ENCODE measurements around the gene DNAJC2.
A peak's percentile ranks its signal among the peaks of the same experiment; 100 is the strongest.

Gene DNAJC2, protein sequence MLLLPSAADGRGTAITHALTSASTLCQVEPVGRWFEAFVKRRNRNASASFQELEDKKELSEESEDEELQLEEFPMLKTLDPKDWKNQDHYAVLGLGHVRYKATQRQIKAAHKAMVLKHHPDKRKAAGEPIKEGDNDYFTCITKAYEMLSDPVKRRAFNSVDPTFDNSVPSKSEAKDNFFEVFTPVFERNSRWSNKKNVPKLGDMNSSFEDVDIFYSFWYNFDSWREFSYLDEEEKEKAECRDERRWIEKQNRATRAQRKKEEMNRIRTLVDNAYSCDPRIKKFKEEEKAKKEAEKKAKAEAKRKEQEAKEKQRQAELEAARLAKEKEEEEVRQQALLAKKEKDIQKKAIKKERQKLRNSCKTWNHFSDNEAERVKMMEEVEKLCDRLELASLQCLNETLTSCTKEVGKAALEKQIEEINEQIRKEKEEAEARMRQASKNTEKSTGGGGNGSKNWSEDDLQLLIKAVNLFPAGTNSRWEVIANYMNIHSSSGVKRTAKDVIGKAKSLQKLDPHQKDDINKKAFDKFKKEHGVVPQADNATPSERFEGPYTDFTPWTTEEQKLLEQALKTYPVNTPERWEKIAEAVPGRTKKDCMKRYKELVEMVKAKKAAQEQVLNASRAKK

DNA sequence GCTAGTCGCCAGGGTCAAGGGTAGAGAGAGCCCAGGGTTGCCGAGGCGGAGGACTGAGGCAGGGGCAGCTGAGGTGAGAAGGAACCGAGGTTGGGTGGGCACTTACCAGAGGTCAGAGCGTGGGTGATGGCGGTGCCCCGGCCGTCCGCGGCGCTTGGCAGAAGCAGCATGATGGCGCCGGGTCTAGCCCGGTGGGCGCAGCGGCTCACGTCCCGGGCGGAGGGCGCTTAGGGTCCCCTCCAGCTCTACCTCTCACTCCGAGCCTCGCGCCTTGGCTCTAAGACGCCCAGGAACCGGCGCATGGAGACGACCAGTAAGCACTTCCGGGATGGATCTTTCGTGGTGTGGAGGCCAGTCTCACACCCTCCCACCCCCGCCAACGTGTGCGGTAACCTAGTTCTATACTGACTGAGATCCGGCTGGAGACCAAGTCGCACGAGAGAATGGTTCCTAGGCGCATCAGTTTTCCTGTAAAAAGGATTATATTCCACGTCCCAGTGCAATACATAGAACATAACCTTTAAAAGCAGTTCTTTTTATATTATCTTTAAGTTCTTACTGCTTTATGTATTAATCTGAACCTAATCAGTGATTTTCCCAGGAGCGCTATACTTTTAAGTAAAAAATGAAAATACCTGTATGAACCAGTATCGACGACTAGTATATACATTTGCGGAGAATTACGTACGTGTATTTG lies at the start of gene DNAJC2:
Gene DNAJC2, minus strand, starts transcription at position 315 of the 697 bp plus-strand sequence. Its CDS starts 145 bp downstream, at position 170.
- DNase-seq: peak; percentile 91

DNA sequence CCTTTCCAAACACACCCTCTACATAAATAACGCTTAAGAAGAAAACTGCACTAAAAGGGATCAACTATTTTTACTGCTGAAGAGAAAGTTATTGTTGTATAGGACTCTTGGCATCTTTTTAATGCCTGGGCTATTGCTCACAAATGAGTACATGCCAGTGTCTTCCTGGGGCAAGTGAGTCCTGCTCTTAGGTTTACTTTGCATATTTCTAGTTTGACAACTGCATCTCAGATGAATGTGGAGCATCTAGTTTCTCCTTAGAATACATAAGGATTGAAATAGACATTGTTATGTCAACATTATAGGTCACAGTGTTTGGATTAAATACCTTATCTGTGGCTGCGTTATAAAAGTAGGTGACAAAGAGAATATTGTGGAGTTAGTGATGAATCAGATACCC lies 47.4 kb upstream of the DNAJC2 start:
- no peak for DNase-seq

DNA sequence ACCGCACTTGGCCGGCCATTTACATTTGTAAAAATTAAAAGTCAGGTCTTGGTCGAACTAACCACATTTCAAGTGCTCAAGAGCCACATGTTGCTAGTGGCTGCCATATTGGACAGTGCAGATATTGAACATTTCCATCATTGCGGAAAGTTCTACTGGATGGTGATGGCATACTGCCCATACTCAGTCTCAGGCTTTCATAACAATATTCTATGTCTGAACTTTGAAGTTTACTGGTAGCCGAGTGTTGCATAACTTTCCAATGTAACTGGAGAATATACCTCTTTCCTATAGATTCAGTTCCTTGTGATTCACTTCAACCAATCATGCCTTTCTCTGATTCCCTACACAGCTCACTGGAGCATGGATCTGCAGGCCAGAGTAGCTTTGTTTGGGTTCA lies 46.6 kb upstream of the DNAJC2 start:
- DNase-seq: no peak

DNA sequence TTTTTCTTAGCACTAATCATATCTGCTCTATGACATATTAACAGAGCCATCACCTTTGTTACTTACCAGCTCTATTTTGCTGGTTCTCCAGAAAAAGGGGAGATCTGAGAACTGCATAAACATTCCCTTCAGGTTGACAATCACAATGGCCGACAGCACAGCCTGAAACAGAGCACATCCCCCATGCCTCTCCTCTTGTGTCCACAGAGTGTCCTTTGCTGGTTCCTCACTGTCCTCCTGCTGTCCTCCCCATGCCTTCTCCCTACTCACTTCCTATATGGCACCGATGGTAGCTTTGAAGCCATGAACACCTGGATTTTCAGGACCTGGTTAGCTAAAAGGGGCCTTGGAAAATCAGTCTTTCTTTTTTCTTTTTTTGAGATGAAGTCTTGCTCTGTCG lies 44.7 kb upstream of the DNAJC2 start:
- DNase-seq: no peak

DNA sequence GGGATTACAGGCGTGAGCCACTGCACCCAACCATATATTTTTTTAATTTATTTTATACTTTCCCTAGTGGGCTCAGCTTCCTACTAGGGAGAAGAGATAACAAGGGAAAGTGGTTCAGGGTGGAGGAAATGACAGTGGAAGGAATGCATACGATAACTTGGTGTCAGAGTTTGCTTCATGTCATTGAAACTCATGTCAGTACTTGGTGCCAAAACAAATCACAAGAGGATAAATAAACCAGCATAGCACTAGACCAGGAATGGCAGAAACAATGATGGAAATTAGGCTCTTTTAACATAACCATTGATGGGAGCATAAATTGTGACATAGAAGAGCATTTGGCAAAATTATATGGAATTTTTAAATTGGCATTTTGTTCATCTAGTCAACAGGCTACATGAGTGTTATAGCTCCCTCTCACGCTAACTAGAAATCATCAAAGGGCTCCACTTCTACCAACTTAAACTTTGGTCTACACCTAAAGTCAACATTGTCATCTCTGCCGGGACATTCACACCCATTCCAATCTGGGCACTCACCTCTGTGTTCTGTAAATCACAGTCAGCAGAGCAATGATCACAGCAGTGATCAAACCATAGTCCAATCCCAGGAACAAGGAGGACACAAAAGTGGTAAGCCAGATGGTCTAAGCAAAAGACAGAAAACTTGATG lies 44.0 kb upstream of the DNAJC2 start:
- no peak for DNase-seq

DNA sequence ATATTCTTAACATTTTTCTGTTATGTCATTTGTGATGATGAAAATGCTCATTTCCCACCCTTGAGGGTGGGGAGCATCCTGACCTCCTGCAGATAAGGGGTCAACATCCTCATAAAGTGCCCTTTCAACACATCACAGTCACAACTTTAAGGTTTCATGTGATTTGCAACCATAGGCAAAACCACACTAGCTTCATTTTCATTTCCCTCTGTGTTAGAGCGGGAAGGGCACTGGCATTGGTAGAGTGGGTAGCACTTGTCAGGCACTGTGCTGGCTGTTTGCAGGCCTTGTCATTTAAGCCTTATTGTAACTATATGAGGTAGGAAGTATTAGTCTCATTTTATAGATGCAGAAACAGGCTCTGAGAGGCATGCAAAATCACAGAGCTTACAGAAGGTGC lies 42.7 kb upstream of the DNAJC2 start:
- no peak for DNase-seq

DNA sequence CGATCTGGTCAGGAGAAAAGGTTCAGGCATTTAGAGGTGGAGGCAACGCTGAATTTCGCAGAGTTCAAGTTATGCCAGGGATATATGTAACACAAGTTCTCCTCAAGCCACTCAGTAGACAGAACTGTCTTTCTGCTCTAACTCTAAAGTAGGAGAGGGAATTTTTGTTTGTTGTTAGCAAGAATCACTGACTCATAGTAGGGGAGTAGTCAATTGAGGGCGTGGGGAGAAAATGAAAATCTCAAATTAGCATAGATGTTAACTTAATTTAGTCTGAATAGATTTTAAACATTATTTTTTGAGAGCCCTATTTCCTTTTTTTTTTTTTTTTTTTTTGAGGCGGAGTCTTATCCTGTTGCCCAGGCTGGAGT lies 37.5 kb upstream of the DNAJC2 start:
- no peak for DNase-seq

DNA sequence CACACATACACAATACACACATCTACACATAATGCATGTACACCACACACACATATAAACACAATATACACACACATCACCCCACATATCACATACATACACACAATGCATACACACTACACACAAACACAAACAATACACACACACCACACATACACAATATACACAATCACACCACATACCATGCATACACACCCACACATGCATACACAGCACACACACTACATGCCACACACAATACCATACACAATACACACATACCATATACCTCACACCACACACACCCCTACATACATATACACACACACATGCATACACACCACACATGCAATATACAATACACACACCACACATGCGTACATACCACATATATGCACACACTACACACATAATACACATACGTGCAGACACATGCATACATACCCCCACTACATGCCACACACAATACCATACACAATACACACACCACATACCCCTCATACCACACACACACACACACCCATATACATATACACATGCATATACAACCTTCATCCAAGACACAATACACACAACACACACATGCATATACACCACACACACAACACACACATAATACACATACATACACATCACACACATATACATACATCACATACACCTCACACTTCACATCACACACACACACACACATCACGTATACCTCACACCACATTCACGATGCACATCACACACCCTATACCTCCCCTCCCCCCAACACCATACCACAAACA lies 36.9 kb upstream of the DNAJC2 start:
- no peak for DNase-seq

DNA sequence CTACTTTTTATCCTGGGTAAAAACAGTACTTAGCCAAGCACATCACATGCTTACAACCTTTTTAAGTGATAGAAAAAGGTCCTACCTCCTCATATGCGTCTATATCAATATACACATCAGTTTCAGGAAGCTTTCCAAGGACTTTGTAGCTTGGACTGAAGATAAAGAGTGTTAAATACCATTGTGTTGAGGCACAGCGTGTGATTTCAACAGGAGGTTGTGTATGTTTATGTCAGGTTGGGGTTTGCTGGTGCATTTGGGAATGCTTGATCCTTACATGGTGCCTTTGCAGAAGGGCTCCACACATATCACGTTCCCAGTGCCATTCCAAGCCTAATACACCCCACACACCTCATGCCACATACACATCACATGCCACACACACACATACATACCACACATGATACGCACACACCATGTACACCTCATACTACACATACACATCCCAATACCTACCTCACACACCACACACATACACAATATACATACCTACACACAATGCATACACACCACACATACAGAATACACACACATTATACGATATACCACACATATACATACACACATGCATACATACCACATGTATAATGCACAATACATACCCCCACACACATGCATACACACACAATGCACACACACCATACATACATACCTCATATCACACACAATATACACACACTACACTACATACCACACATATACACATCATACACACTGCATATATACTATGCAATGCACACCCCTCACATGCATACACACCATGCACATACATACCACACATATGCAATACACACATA lies 36.0 kb upstream of the DNAJC2 start:
- no peak for DNase-seq

DNA sequence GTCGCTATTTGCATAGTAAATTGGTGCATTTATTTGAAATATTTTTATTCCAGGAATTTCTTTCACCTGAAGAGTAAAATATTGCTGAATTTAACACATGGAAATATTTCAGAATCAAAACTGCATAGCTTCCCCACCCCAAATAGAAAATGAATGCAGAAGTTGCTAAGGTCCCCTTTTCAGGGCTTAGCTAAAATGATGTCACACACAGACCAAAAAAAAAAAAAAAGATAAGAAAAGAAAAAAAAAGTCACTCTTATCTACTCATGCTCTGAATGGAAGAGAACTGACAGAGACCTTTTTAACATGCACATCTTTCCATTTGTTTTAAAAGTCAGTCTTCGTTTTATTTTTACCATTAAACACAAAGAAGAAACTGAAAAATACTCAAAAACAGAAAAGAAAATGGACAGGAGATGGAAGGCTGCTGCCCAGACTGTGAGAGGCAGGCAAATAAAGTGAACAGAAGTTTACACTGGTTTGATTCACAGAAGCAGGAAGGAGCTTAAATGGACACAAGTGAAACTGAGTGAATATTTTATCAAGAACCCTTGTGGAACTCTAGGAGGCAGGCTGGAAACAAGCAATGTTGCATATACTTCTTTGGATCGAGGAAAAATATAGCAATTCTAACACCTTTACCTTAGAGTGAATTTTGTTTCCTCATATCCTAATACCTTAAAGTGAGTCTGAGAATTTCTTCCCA lies 34.9 kb upstream of the DNAJC2 start:
- DNase-seq: no peak

DNA sequence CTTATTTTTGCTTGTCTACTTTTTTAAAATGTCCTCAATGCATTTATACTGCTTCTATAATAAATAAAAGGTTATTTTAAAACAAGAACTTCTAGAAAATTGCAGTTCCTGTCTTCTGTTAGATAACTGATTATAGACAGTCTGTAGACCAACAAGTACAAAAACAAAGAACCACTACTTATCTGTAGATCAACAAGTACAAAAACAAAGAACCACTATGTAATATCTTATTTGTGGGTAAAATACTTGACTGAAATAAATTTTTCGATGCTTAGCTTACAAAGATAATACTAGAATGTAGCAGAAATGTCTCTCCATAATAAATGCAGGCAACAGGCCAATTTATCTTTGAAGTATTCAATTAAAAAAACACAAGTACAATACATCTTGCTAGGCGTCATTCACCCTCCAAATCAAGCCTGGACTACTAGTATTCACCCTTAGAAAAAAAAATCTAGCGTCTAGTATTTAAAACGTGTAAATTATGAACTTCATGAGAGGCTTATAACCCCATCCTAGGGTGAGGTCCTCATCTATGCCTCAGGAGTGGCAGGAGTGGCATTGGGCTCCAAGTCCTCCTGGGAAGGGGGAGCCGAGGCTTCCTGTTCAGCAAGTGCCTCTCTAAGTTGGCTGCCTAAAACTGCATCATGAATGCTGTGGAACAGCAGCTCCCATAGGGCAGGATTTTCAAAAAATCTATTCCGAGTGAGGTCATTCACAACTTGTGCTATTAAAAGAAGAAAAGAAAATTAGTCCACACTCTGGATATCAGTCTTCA lies 29.5 kb upstream of the DNAJC2 start:
- DNase-seq: no peak

DNA sequence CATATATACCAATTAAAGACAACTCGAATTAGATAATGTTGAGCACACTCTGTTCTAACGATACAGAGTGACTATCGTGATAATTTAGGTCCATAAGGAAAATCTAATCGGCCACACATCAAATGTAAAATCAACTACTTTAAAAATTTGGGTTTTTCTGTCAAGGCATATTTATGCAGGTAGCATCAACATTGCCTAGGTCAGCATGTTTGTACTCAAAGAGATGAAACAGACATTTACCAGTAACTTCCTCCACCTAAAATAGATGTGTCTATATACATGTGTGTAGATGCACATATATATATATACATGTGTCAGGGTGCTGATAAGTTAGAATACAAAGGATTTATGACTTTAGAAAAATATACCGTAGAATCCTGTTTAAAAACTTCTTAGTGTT lies 24.9 kb upstream of the DNAJC2 start:
- DNase-seq: no peak

DNA sequence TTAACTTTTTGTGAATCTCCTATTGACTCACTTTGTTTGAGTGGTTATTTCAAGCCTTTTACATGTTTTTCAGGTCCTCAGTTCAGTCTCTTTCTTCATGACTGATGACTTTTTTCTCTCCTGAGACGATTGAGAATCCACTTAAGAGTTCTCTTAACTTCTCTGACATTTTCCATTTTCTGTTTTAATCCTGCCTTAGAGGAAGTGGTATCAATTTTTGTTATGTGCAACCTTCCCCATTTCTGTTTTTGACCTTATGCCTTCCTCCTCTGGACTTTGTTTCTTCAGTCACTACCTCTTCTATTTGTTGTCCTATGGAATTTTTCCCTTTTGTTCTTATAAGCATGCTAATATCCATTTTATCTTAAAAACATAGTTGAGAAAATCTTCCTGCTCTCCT lies 5.2 kb upstream of the DNAJC2 start:
- no peak for DNase-seq

DNA sequence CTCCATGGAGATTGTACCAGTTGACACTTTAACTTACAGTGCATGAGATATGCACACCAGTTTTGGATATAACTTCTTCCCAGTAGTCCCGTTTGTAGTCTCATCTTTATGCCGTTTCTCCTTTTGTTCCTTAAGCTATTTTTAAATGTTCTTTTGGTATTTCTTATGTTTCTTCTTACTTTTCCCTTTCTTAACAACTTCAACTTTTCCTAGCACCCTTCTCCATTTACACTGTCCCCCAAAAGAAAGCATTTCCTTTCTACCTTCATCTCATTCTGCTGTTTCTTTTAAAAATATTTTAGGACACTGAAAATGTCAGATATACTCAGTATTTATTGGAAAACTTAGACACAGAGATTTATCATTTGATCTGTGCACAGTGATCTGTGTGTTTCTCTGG lies 4.4 kb upstream of the DNAJC2 start:
- no peak for DNase-seq

DNA sequence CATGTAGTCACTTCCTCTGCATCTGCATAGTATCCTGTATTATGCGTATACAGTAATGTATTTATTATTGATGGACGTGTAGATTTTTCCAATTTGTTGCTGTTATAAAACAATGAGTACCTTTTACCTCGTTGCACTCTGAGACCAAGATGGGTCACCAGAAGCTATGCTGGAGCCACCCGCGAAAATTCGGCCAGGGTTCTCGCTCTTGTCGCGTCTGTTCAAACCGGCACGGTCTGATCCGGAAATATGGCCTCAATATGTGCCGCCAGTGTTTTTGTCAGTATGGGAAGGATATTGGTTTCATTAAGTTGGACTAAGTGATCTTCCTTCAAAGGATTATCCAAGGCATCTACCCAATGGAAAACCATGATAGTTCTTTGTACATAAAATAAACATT lies 3.9 kb upstream of the DNAJC2 start:
- peak; percentile 21 for DNase-seq

DNA sequence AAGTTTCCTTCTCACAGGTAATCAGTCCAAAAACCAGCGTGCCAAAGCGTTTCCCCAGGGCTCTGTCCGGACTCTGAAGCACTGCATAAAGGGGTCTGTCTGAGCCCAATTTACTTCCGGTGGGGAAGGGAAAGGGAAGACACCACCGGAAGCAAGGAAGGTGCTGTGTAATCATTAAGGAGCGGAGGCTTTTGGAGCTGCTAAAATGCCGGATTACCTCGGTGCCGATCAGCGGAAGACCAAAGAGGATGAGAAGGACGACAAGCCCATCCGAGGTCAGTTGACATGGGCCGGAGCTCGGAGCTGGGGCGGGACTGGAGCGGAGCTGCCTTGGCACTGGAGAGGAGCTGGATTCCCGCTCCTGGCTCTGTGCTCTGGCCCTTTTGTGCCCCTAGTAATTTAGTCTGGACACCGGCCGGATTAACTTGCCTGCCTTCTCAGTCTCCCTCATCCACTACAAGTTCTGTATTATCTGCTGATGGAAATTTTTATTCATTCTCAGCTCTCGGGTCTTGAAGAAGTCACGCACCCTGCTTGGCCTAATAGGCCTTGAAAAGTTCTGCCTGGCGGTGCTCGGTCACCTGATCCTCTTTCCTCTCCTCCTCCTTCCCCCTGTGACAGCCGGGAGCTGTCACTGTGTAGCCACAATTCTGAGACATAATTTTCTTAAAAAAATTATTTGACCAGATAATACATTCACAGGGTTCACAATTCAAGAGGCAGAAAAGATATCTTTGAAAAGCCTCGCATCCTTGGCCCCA lies 3.1 kb upstream of the DNAJC2 start, which contains the start of gene PSMC2:
Gene PSMC2, plus strand, starts transcription at position 137 of the 761 bp plus-strand sequence. Its CDS starts 69 bp downstream, at position 206.
- DNase-seq: peak; percentile 85

DNA sequence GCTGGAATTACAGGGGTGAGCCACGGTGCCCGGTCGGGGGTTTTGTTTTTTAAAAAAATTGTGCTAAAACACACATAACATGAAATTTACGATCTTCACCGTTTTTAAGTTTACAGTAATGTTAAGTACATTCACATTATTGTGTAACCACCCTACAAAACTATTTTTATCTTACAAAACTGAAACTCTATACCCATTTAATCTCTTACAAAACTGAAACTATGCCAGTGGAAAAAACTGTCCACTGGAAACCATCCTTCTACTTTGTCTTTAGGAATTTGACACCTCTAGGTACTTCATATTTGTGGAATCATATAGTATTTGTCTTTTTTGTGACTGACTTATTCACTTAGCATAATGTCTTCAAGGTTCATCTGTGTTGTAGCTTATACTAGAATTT lies 1.8 kb upstream of the DNAJC2 start:
- DNase-seq: no peak

DNA sequence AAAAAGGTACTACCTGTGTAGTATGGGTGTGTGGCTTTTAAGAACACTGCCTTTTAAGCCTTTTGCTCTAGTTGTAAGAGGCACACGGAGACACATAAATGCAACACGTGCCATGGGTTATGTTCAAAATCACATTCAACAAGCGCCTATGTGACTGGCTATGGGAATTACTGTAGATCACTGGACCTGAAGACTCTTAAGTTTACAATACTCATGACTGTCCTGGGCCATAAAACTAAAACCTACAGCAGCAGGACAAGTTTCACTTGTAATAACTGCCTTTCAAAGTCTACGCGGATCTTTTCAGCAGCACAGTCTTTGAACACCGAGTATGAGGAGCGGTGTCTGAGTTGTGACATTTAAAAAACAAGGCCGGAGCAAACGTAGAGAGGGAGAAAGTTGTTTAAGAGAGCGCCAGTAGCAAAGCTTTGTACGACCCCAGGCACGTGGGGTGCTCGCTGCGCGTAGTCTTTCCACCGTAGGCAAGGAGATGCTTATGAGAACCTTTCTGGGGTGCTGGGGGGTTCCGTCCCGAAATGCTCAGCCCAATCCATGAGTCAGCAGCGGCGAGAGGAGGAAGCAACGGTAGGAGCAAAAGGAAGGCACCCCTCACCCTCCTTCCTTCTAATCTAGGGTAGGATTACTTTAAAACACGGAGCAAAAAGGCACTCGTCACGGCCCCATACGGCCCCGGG lies 662 bp downstream of the DNAJC2 start:
- DNase-seq: peak; percentile 53

DNA sequence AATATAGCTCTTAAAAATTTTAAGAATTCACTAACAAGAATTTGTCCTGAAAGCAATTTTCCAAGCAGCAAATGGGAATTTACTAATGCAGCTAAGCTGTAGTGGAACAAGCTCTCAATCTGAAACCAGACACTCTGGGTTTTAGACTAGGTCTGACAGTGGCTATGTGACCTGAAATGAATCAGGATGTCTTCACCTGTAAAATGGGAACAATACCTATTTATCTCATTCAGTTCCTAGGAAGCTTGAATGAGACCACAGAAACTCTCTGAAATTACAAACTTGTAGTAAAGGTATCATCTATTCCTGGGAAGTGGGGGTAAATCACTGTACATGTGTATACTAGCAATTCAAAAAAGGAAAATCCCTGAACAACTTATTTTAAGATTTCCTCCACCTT lies 1.2 kb downstream of the DNAJC2 start:
- no peak for DNase-seq
